CD4-positive, alpha-beta T cell (primary cell): ENCODE results near the gene RTN4RL2. TPM values are rescaled to one million over a fixed set of nuclear protein-coding genes. Genes with fewer than 3 reads are reported as not detected.

Experiments
- ATAC-seq: fragments of 200-7000 bp; cut with Tn5 transposase; one replicate; pipeline ENCODE4 v1.10.0; 2022; ENCODE audit warnings: mild to moderate bottlenecking; ENCODE audit not compliant: poor library complexity
- CTCF ChIA-PET: fragments of 350-600 bp; sonication (Branson Sonifier 250); formaldehyde crosslinking; loops from one replicate; lab custom pipeline; 2021; ENCODE audit warnings: antibody characterized with exemption, inconsistent platforms; lab: Charles Lee
- POLR2A ChIA-PET: fragments of 350-600 bp; sonication (Branson Sonifier 250); formaldehyde crosslinking; loops from one replicate; lab custom pipeline; 2021; ENCODE audit warnings: antibody characterized with exemption, inconsistent platforms; lab: Charles Lee
- DNase-seq, 14 experiments: peaks; one replicate each; pipeline ENCODE4 v3.0.0-alpha.2; 2013 to 2020; ENCODE audit warnings: mixed read lengths in 2 of 14
- H3K27ac ChIP-seq, 2 donors: one replicate each; pipeline versions ENCODE4 v1.5.1 to v1.7.0; 2013; ENCODE audit warnings: low read length in 2 of 2, low read depth in 1 of 2, mild to moderate bottlenecking in 1 of 2
- H3K27me3 ChIP-seq, 2 experiments: 1 replicate in 1 of 2; 2 replicates in 1 of 2; pipeline versions ENCODE4 v1.6.1 to v1.7.0; 2013; ENCODE audit warnings: low read length in 2 of 2, control low read depth in 1 of 2, mild to moderate bottlenecking in 1 of 2, moderate library complexity in 1 of 2; ENCODE audit not compliant: insufficient read depth in 2 of 2, control insufficient read depth in 1 of 2
- H3K36me3 ChIP-seq: one replicate; pipeline ENCODE4 v1.6.1; 2013; ENCODE audit warnings: low read length, control low read depth; ENCODE audit not compliant: insufficient read depth
- H3K4me1 ChIP-seq: one replicate; pipeline ENCODE4 v1.6.1; 2013; ENCODE audit warnings: low read length, control low read depth; ENCODE audit not compliant: insufficient read depth
- H3K4me3 ChIP-seq: one replicate; pipeline ENCODE4 v1.5.1; 2013; ENCODE audit warnings: mild to moderate bottlenecking, low read length, moderate library complexity
- H3K9me3 ChIP-seq, 2 experiments: 1 replicate in 1 of 2; 2 replicates in 1 of 2; pipeline versions ENCODE4 v1.6.1 to v1.7.0; 2013; ENCODE audit warnings: low read length in 2 of 2, mild to moderate bottlenecking in 2 of 2, control low read depth in 1 of 2, moderate library complexity in 1 of 2; ENCODE audit not compliant: control insufficient read depth in 1 of 2, insufficient read depth in 1 of 2
- H3K27ac Mint-ChIP-seq: one replicate; pipeline ENCODE4 v1.8.0; 2020; ENCODE audit warnings: mixed read lengths
- H3K27me3 Mint-ChIP-seq: one replicate; pipeline ENCODE4 v1.8.0; 2021; ENCODE audit warnings: mixed read lengths
- H3K36me3 Mint-ChIP-seq: one replicate; pipeline ENCODE4 v1.8.0; 2021; ENCODE audit warnings: low read depth, mixed read lengths
- H3K4me1 Mint-ChIP-seq: one replicate; pipeline ENCODE4 v1.8.0; 2021; ENCODE audit warnings: low read depth, mixed read lengths
- H3K4me3 Mint-ChIP-seq: one replicate; pipeline ENCODE4 v1.8.0; 2020; ENCODE audit warnings: mild to moderate bottlenecking, mixed read lengths
- H3K9me3 Mint-ChIP-seq: one replicate; pipeline ENCODE4 v1.8.0; 2020; ENCODE audit warnings: mixed read lengths
- CTCF ChIP-seq: fragments of 200-600 bp; IDR thresholded peaks from one replicate; pipeline ENCODE4 v1.8.0; 2022; ENCODE audit warnings: antibody characterized with exemption, mild to moderate bottlenecking
- intact Hi-C, 2 experiments: fragments of 100-400 bp; cut with DNase I in 1 of 2; cut with micrococcal nuclease in 1 of 2; formaldehyde crosslinking; loops; one replicate each; pipeline versions ENCODE4 v1.15.1 to v1.9.0; 2023 to 2025; cut with DNase I, micrococcal nuclease
- total RNA-seq, 174 experiments: library from RNA in 2 of 174; stranded (reverse) in 2 of 174; gene quantifications; one replicate each; pipeline ENCODE4 v1.2.3 and lab custom pipeline; 2021 to 2026

The RTN4RL2 gene
- total RNA-seq, 2 experiments from 2014 or later, result 0.17 to 0.19 TPM

GRCh38 chr11:57523419-57523818 is 63.1 kb downstream of the RTN4RL2 start:
- POLR2A ChIA-PET, result interaction anchor here (1.6 to 4.8 kb wide), 2 partner anchors 8 to 31 kb away, joined by 7 to 28 read pairs; partner anchors contain the start of gene SLC43A1
- Mint-ChIP-seq H3K9me3 (no peaks in the 10 kb centered on the region), H3K4me3 (no peak overlapping the region), H3K27ac (no peak overlapping the region), H3K27me3 (no peaks in the 10 kb centered on the region), H3K4me1 (peaks cover 11% of the 10 kb centered on the region), H3K36me3 (peaks cover under 1% of the 10 kb centered on the region)
- CTCF ChIA-PET, result interaction anchor here (9.3 kb wide), 1 partner anchor 30 kb away, joined by 130 read pairs; no protein-coding TSS in a partner anchor
- Histone ChIP-seq H3K36me3 (peaks cover 5% of the 10 kb centered on the region), H3K9me3 (no peaks in the 10 kb centered on the region), H3K27me3 (no peaks in the 10 kb centered on the region), H3K27ac (no peak overlapping the region), H3K4me3 (no peak overlapping the region), H3K4me1 (peaks cover 5% of the 10 kb centered on the region)
- intact Hi-C loops, result no loop called here
- no peak for ATAC-seq
- DNase-seq, result no peak
- no peak for TF ChIP-seq CTCF

Other genes starting within 250 kb of the RTN4RL2 start
- not detected for gene APLNR, start 223.3 kb upstream of the RTN4RL2 start, total RNA-seq
- 10 to 100 TPM; 12.9 to 13.2 TPM for gene TNKS1BP1, start 135.6 kb upstream of the RTN4RL2 start, total RNA-seq
- 10 to 100 TPM; 36.7 to 41.2 TPM for gene SSRP1, start 124.6 kb upstream of the RTN4RL2 start, total RNA-seq
- gene P2RX3, start 122.2 kb upstream of the RTN4RL2 start, total RNA-seq, result not detected
- not detected for gene PRG3, start 79.4 kb upstream of the RTN4RL2 start, total RNA-seq
- gene PRG2, start 69.9 kb upstream of the RTN4RL2 start, total RNA-seq, result 1 to 10 TPM in 1 of 2 experiments, under 1 TPM in 1; 0.53 to 1.1 TPM
- gene SLC43A3, start 33.4 kb upstream of the RTN4RL2 start, total RNA-seq, result 1 to 10 TPM; 6.9 to 7.3 TPM
- 1 to 10 TPM; 3.1 to 4.2 TPM for gene SLC43A1, start 55.2 kb downstream of the RTN4RL2 start, total RNA-seq
- gene TIMM10, start 70.2 kb downstream of the RTN4RL2 start, total RNA-seq, result 10 to 100 TPM; 28.0 TPM
- gene SMTNL1, start 77.1 kb downstream of the RTN4RL2 start, total RNA-seq, result not detected
- gene UBE2L6, start 107.1 kb downstream of the RTN4RL2 start, total RNA-seq, result 10 to 100 TPM; 35.0 to 36.2 TPM
- under 1 TPM in 1 of 2 experiments, not detected in 1; 0.53 TPM for gene SERPING1, start 137.2 kb downstream of the RTN4RL2 start, total RNA-seq
- 1 to 10 TPM; 5.6 to 7.3 TPM for gene YPEL4, start 189.4 kb downstream of the RTN4RL2 start, total RNA-seq
- gene CLP1, start 197.2 kb downstream of the RTN4RL2 start, total RNA-seq, result 10 to 100 TPM; 21.8 to 24.2 TPM
- 10 to 100 TPM; 59.7 to 61.1 TPM for gene ZDHHC5, start 207.6 kb downstream of the RTN4RL2 start, total RNA-seq